DND-41 (cell line): ENCODE results near the gene GRK3.

ENCODE experiments used
- EZH2 ChIP-seq: IDR thresholded peaks from 3 replicates; pipeline ENCODE4 v1.6.1; 2012; ENCODE audit warnings: borderline replicate concordance, low read depth, mild to moderate bottlenecking, moderate library complexity, low read length, inconsistent platforms; ENCODE audit not compliant: severe bottlenecking
- TF ChIP-seq, protein P1 (sequence below): IDR thresholded peaks from 2 replicates; pipeline ENCODE4 v1.5.1; 2012; ENCODE audit warnings: borderline replicate concordance, low read length, moderate library complexity, mild to moderate bottlenecking; ENCODE audit not compliant: poor library complexity, severe bottlenecking; ENCODE audit errors: extremely low read depth

DNA sequence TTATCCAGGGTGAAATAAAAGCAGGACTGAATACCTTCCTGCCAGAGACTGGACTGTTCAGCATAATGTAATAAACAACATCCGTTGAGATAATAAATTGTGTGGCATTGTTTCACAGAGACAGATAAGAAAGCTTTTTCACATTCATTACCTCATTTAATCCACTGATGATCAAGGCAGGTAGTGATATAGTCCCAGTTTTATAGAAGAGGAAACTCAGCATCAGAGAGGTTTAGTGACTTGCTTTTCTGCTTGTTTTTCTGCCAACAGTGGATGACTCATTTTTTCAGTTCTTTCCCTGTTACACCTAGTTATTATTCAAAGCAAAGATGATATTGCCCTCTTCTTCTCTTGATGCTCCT, 181.5 kb downstream of the GRK3 start:
- TF ChIP-seq, protein P1, sequence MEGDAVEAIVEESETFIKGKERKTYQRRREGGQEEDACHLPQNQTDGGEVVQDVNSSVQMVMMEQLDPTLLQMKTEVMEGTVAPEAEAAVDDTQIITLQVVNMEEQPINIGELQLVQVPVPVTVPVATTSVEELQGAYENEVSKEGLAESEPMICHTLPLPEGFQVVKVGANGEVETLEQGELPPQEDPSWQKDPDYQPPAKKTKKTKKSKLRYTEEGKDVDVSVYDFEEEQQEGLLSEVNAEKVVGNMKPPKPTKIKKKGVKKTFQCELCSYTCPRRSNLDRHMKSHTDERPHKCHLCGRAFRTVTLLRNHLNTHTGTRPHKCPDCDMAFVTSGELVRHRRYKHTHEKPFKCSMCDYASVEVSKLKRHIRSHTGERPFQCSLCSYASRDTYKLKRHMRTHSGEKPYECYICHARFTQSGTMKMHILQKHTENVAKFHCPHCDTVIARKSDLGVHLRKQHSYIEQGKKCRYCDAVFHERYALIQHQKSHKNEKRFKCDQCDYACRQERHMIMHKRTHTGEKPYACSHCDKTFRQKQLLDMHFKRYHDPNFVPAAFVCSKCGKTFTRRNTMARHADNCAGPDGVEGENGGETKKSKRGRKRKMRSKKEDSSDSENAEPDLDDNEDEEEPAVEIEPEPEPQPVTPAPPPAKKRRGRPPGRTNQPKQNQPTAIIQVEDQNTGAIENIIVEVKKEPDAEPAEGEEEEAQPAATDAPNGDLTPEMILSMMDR = no peak
- TF ChIP-seq EZH2 = no peak
